NCI-H524 (cell line): Measurements from ENCODE around the gene FAM9B.
"Not testable (repeated sequence)": the region's sequence is repeated elsewhere in the genome, so short reads cannot be mapped to it uniquely, and the experiment has no call there.

Source experiments
- DNase-seq, 2 experiments: peaks; one replicate each; lab custom pipeline; 2025; lab: John Stamatoyannopoulos, UW

FAM9B gene

GRCh38 chrX:9033989-9034388 is at the start of gene FAM9B:
TSS of gene FAM9B (minus strand) at chrX:9034127. CDS start at chrX:9032986, 1,141 bp downstream.
- no peak for DNase-seq

- DNase-seq = no peak
Observed at GRCh38 chrX:9081271-9081670, 47.3 kb upstream of the FAM9B start.

- no peak for DNase-seq
Observed at GRCh38 chrX:9074326-9074725, 40.4 kb upstream of the FAM9B start.

- no peak for DNase-seq
Observed at GRCh38 chrX:9072281-9072680, 38.4 kb upstream of the FAM9B start.

GRCh38 chrX:9071031-9071650 is 37.2 kb upstream of the FAM9B start:
- no peak for DNase-seq

- DNase-seq = no peak
Observed at GRCh38 chrX:9069573-9069972, 35.6 kb upstream of the FAM9B start.

- no peak for DNase-seq
Observed at GRCh38 chrX:9064694-9065093, 30.8 kb upstream of the FAM9B start.

GRCh38 chrX:9062641-9063040 is 28.7 kb upstream of the FAM9B start:
- peak; percentile 83 to 94 for DNase-seq

GRCh38 chrX:9055354-9055753 is 21.4 kb upstream of the FAM9B start:
- no peak for DNase-seq

- no peak for DNase-seq
Observed at GRCh38 chrX:9052081-9052480, 18.2 kb upstream of the FAM9B start.

- no peak for DNase-seq
Observed at GRCh38 chrX:9050331-9050730, 16.4 kb upstream of the FAM9B start.

GRCh38 chrX:9048801-9049200 is 14.9 kb upstream of the FAM9B start:
- DNase-seq = no peak

GRCh38 chrX:9038244-9038643 is 4.3 kb upstream of the FAM9B start:
- no peak for DNase-seq

- no peak for DNase-seq
Observed at GRCh38 chrX:9037296-9037695, 3.4 kb upstream of the FAM9B start.

- DNase-seq = no peak
Observed at GRCh38 chrX:9033586-9033985, 341 bp downstream of the FAM9B start.

- DNase-seq = no peak
Observed at GRCh38 chrX:9033179-9033578, 748 bp downstream of the FAM9B start.

GRCh38 chrX:9023293-9023692 is 10.6 kb downstream of the FAM9B start:
- no peak for DNase-seq

GRCh38 chrX:9019151-9019550 is 14.8 kb downstream of the FAM9B start:
- no peak for DNase-seq

GRCh38 chrX:9018332-9018731 is 15.6 kb downstream of the FAM9B start:
- not testable (repeated sequence) for DNase-seq

GRCh38 chrX:9003041-9003440 is 30.9 kb downstream of the FAM9B start:
- DNase-seq = no peak

- DNase-seq = no peak
Observed at GRCh38 chrX:8988446-8988845, 45.5 kb downstream of the FAM9B start.

- DNase-seq = no peak
Observed at GRCh38 chrX:8987672-8988250, 46.2 kb downstream of the FAM9B start.

GRCh38 chrX:8984231-8984630 is 49.7 kb downstream of the FAM9B start:
- no peak for DNase-seq

- peak; percentile 6 to 70 for DNase-seq
Observed at GRCh38 chrX:8981723-8982122, 52.2 kb downstream of the FAM9B start.
